GM19468 (cell line): ENCODE measurements around the gene LRBA.
"Not testable (repeated sequence)": the region's sequence is repeated elsewhere in the genome, so short reads cannot be mapped to it uniquely, and the experiment has no call there.

Source experiments
- ATAC-seq: cut with Tn5 transposase; IDR thresholded peaks from one replicate; pipeline ENCODE4 v1.9.1; 2021; ENCODE audit warnings: mild to moderate bottlenecking, moderate library complexity, moderate number of reproducible peaks; ENCODE audit not compliant: unreplicated experiment; ENCODE audit errors: extremely low read depth

The LRBA gene

DNA sequence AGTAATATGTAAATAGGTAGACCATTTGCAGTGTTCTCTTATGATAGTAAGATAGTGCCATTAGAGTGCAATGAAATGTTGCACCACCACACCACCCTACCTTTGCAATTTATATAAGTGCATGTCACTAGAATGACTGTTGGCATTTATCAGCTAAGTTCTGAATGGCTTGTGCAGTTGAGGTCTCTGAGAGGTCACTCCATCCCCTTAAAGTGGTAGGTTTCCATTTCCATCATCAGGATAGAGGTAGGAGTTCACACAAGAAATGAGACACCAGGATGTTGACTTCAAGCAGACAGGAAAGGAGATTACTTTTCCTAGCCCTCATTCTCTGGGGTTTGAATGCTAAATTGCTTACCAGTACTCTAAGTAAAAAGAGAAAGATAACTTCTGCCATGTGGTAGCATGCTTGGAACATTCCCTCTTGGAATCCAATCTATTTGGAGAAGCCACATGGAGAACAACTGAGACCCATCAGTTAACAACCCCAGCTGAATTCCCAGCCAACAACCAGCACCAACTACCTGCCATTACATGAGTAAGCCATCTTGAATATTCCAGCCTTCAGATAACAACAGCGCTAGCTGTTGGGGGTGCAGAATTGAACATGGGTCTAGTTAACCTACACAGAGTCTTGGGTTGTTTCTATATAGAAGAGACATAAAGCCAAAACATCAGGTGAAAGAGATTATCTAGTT is 6.7 kb upstream of the LRBA start:
- ATAC-seq: no peak

DNA sequence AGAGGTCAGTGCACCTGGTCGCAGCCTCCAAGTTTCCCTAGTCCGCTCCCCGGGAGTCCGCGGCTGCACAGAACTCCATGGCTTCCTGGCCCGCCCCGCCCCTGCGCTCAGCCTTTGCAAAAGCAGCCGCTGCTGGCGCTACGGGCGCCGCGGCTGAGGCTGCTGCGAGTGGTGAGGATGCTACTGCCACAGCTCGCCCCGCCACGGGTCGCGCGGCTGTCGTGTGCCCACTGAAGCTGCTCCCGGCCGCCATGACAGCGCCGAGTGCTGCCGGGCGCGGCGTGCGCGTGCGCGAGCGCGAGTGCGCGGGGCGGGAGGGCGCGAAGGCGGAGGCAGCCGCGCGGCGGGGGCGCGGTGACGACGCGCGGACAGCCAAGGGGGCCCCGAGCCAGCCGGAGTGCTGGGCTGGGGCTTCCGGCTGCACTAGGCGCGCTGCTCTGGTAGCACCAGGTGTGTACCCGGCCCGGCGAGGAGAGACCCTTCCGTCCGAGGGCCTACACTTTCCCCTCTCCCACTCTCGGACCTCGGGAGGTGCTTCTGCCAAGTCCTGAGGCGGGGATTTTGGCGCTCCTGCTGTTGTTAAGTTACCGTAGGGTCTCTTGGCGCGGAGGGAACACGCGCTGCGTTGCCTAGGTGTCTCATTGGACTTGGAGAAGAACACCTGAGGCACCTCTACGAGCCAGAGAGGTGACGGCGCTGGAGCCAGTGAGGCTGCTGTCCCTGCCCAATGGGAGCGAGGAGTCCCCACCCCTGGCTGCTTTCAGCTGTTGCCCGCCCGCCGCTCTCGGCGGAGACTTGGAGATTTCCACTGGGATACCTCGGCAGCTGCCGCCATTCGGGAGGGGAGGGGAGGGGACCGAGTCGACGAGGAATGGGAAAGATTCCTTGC is 619 bp upstream of the LRBA start:
- ATAC-seq: peak; percentile 76

DNA sequence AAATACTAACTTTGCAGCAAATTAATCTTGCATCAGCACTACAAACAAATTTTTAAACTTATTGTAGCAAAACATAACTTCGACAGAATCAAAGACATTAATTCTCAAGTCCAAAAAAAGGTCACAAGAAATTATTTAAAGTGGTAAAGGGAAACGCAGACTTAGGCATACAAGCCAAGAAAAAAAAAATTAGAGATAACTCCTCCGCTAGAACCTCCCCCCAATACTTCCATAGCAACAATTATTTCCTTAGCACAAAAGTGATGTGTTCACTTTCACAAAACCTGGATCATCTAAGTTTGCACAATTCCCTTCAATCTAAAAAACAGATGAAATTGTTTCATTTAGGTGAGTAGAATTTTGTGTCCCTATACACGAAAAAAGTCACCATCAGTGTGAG is 1.1 kb downstream of the LRBA start:
- ATAC-seq: no peak

- no peak for ATAC-seq
Measured at GRCh38 chr4:151013491-151013890, 1.6 kb downstream of the LRBA start.

- ATAC-seq: no peak
Measured at GRCh38 chr4:151012820-151013219, 2.3 kb downstream of the LRBA start.

DNA sequence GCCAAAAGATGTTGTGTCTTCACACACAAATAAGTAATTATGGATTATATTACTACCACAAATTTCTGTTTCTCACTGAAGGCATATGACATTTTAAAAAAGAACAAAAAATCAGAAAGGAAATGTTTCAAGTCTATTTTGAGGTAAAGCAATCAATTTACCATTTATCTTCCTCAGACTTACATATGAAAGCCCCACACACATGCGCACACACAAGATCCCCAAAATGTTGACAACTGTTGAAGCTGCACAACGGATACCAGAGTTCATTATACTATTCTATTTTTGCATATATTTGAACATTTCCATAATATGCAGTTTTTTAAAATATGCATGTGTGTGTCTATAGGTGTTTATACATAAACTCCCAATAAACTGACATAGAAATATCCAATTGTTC is 2.7 kb downstream of the LRBA start:
- no peak for ATAC-seq

- ATAC-seq: no peak
Measured at GRCh38 chr4:151004222-151004621, 10.9 kb downstream of the LRBA start.

DNA sequence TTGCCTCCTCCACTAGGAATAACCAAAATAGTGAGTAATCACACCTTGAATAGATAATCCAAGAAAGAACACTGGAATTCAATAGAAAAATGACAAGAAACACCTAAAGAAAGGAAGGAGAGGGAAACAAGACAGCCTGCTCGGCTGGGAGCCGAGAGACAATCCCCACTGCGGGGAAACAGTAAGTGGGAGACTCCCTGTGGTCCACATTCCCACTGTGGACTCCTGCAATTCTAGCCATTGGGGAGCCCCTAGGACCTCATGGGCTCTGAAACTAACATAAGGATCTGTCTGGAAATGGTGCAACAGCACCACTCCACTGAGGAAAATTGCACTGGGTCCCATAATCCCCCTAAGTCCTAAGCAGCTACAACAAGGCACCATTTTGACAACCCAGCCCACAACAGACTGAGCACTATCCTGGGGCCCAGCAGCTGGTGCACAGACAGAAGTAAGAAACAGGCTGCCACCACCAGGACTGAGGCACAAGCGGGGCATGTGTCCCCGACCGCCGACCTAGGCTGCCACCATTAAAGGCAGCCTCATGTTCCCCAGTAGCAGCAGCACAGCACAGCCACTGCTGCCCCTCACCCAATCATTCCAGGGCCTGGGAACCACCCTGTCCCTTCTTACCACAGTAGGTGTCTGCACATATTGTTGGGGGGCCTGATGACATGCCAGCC is 14.2 kb downstream of the LRBA start:
- ATAC-seq: no peak

DNA sequence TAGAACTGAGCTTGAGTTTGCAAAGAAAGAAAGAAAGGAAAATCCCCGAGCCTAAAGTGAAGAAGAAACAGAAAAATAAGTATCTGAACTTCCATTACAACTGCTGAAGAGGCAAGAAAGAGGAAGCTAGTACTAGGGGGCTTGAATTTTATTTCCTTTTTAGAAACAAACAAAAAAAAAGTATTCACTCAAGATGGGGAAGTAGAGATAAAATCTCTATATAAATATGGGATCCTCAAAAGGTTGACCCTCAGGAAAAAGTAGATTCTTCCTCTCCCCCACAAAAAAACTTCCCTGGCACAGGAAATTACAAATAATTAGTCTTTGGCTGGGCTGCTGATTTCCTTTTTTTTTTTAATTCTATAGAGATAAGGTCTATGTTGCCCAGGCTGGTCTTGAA is 16.0 kb downstream of the LRBA start:
- ATAC-seq: no peak

DNA sequence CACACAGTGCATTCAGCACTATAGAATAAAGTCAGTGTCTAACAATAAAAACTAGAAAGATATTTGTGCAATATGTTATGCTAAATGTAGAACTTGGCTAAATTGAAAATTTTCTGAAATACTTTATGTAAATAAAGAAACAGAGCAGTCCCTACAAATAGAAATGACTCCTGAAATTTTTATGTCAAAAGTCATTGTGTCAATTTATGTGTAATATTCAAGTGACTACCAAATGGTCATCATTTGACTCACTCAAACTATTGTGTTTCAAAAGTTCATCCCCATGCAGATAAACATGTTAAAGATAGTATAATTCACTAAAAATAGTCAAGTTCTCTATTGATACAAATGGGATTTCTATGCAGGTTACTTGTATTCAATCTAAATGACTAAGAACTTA is 17.9 kb downstream of the LRBA start:
- ATAC-seq: no peak

- ATAC-seq: no peak
Measured at GRCh38 chr4:150994721-150995120, 20.4 kb downstream of the LRBA start.

DNA sequence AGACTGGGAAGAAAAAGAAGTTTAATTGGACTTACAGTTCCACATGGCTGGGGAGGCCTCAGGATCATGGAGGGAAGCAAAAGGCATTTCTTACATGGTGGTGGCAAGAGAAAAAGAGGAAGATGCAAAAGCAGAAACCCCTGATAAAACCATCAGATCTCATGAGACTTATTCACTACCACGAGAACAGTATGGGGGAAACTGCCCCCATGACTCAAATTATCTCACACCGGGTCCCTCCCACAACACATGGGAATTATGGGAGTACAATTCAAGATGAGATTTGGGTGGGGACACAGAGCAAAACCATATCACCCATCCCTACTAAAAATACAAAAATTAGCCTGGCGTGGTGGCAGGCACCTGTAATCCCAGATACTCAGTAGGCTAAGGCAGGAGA is 21.5 kb downstream of the LRBA start:
- ATAC-seq: not testable (repeated sequence)

GRCh38 chr4:150990993-150991392 is 24.1 kb downstream of the LRBA start:
- ATAC-seq: no peak

GRCh38 chr4:150990250-150990649 is 24.8 kb downstream of the LRBA start:
- no peak for ATAC-seq

GRCh38 chr4:150988238-150988637 is 26.8 kb downstream of the LRBA start:
- ATAC-seq: no peak

GRCh38 chr4:150987204-150987603 is 27.9 kb downstream of the LRBA start:
- ATAC-seq: no peak

DNA sequence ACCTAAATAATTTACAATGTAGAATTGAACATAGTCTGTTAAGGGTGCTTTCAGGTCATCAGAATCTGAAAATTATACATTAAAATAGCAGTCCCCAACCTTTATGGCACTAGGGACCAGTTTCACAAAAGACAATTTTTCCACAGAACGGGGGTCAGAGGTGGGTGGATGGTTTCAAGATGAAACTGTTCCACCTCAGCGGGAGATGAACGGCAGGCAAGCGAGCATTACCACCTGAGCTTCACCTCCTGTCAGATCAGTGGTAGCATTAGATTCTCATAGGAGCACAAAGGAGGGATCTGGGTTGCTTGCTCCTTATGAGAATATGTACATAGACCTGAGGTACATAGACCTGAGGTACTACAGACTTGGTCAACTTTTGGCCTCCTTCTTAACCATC is 29.0 kb downstream of the LRBA start:
- ATAC-seq: no peak

DNA sequence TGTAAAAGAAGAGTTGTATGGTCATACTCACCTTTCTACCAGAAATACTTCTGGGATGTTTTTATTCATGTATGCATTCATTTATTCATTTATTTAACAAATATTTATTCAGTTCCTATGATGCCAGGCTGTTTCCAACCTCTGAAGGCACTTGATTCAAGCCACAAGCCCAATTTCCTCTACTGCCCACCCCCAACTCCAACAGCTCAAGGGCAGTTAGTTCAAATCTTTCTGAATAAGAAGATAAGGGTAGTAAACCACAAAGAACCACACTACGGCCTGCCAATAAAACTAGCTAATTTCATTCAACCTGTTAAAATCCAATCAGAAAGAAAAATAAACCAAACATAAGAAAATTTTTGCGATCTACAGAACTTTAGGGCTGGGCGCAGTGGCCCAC is 31.2 kb downstream of the LRBA start:
- ATAC-seq: no peak

DNA sequence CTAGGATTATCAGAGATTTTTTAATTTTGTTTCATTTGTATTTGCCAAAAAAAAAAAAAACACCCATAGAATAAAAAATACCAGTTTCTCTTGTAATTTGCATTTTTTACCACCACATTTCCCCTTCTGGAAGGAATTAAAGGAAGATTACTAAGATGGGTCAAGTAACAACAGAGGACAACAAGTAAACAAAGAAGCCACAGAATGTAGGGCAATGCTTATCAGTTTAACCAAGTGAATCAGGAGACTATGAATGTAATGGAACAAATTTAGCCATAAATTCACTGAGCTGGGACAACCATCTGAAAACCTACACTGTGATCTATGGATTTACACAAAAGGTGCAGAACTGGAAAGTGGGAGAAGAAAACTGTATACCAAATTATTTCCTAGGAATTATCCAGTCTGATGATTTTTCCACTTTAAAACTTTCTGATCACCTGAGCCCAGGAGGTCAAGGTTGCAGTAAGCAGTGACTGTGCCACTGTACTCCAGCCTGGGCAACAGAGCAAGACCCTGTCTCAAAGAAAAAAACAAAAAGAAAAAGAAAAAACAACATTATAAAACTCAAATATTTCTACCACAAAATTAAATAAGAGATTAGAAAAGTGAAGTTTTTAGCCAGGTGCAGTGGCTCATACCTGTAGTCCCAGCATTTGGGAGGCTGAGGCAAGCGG is 32.4 kb downstream of the LRBA start:
- no peak for ATAC-seq

DNA sequence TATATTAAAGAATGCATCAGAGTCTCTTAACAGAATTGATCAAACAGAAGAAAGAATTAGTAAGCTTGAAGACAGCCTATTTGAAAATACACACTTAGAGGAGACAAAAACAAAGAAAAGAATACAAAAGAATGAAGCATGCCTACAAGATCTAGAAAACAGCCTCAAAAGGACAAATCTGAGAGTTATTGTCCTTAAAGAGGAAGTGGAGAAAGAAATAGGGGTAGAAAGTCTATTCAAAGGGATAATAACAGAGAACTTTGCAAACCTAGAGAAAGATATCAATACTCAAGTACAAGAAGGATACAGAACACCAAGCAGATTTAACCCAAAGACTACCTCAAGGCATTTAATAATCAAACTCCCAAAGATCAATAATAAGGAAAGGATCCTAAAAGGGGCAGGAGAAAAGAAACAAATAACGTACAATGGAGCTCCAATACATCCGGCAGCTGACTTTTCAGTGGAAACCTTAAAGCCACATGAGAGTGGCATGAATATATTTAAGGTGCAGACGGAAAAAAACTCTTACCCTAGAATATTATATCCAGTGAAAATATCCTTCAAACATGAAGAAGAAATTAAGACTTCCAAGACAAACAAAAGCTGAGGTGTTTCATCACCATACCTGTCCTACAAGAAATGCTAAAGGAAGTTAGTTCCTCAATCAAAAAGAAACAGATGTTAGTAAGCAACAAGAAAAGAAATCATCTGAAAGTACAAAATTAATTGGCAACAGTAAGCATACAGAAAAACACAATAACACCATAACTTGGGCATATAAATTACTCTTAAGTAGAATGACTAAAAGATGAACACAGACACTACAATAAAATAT is 36.1 kb downstream of the LRBA start:
- no peak for ATAC-seq
